T-cell (primary cell): ENCODE results near the gene DDX20. TPM values are rescaled to one million over a fixed set of nuclear protein-coding genes. Genes with fewer than 3 reads are reported as not detected.

Source experiments
- ATAC-seq, 4 experiments: fragments of 200-7000 bp in 3 of 4; fragments of 150-1000 bp in 1 of 4; cut with Tn5 transposase; replicated peaks in 1 of 4; 1 replicate in 3 of 4; 2 replicates in 1 of 4; pipeline ENCODE4 v1.10.0; 2021; ENCODE audit warnings: moderate library complexity in 3 of 4, mild to moderate bottlenecking in 2 of 4, moderate number of reproducible peaks in 1 of 4
- CTCF ChIA-PET, 2 donors: fragments of 300-600 bp; sonication (Branson Sonifier 250); formaldehyde crosslinking; loops; one replicate each; lab custom pipeline; 2022; ENCODE audit warnings: antibody characterized with exemption in 2 of 2; lab: Charles Lee
- POLR2A ChIA-PET, 2 donors: fragments of 300-600 bp; sonication (Branson Sonifier 250); formaldehyde crosslinking; loops; one replicate each; lab custom pipeline; 2022; ENCODE audit warnings: antibody characterized with exemption in 2 of 2; lab: Charles Lee
- DNase-seq, 35 experiments: peaks; one replicate each; pipeline versions ENCODE4 v3.0.0 to v3.0.0-alpha.2; 2013 to 2023
- H3K27ac ChIP-seq: one replicate; pipeline ENCODE4 v1.5.1; 2013; ENCODE audit warnings: low read length
- H3K27me3 ChIP-seq, 2 experiments: replicated peaks in 1 of 2; 1 replicate in 1 of 2; 2 replicates in 1 of 2; pipeline versions ENCODE4 v1.6.1 to v1.7.0; 2013; ENCODE audit warnings: low read length in 1 of 2, mixed read lengths in 1 of 2; ENCODE audit not compliant: control insufficient read depth in 2 of 2, insufficient read depth in 2 of 2; ENCODE audit errors: extremely low read depth in 1 of 2
- H3K36me3 ChIP-seq, 2 donors: 1 replicate in 1 of 2; 2 replicates in 1 of 2; pipeline versions ENCODE4 v1.6.1 to v1.7.0; 2013; ENCODE audit warnings: low read length in 1 of 2; ENCODE audit not compliant: control insufficient read depth in 2 of 2, insufficient read depth in 1 of 2; ENCODE audit errors: extremely low read depth in 1 of 2
- H3K4me1 ChIP-seq, 2 experiments: 1 replicate in 1 of 2; 2 replicates in 1 of 2; pipeline versions ENCODE4 v1.6.1 to v1.7.0; 2013; ENCODE audit warnings: low read length in 2 of 2, mixed read lengths in 1 of 2; ENCODE audit not compliant: insufficient read depth in 2 of 2, control insufficient read depth in 1 of 2; ENCODE audit errors: extremely low read depth in 1 of 2
- H3K4me3 ChIP-seq, 2 donors: 1 replicate in 1 of 2; 2 replicates in 1 of 2; pipeline versions ENCODE4 v1.5.1 to v1.7.0; 2013; ENCODE audit warnings: mild to moderate bottlenecking in 2 of 2, low read length in 1 of 2, moderate library complexity in 1 of 2; ENCODE audit not compliant: control insufficient read depth in 1 of 2; ENCODE audit errors: extremely low read depth in 1 of 2
- H3K9me3 ChIP-seq: 2 replicates; pipeline ENCODE4 v1.7.0; 2013
- H3K27ac Mint-ChIP-seq, 2 donors: one replicate each; pipeline ENCODE4 v1.8.0; 2020 to 2021; ENCODE audit warnings: mild to moderate bottlenecking in 2 of 2, mixed read lengths in 2 of 2
- H3K27me3 Mint-ChIP-seq, 2 donors: one replicate each; pipeline ENCODE4 v1.8.0; 2021 to 2022; ENCODE audit warnings: mixed read lengths in 2 of 2
- H3K36me3 Mint-ChIP-seq: one replicate; pipeline ENCODE4 v1.8.0; 2021; ENCODE audit warnings: mixed read lengths
- H3K4me1 Mint-ChIP-seq, 3 donors: one replicate each; pipeline ENCODE4 v1.8.0; 2020 to 2022; ENCODE audit warnings: mixed read lengths in 3 of 3, mild to moderate bottlenecking in 1 of 3
- H3K4me3 Mint-ChIP-seq, 3 donors: one replicate each; pipeline ENCODE4 v1.8.0; 2020 to 2022; ENCODE audit warnings: mild to moderate bottlenecking in 3 of 3, mixed read lengths in 3 of 3, moderate library complexity in 3 of 3
- H3K9me3 Mint-ChIP-seq, 3 donors: one replicate each; pipeline ENCODE4 v1.8.0; 2020 to 2022; ENCODE audit warnings: mixed read lengths in 3 of 3
- WGBS: methylation state at CpG from one replicate; pipeline ENCODE4 v1.1.5; 2013; ENCODE audit warnings: missing lambda C conversion rate; ENCODE audit not compliant: insufficient coverage; 5-methylcytosine and 5-hydroxymethylcytosine counted together
- total RNA-seq, 35 experiments: library from RNA in 6 of 35; stranded (reverse) in 6 of 35; fragments of 120-200 nt in 1 of 35; gene quantifications; one replicate each; pipeline versions ENCODE4 v1.2.1 to v1.2.4 and lab custom pipeline; 2013 to 2026

Gene DDX20
- total RNA-seq, 5 donors from 2014 or later (not counting 1 experiment from before 2014, with no cell fraction given) = 16.7 to 19.8 (median 17.5) TPM

- POLR2A ChIA-PET = interaction anchor here in 1 of 2 donors (0.5 kb wide), 1 partner anchor 101 kb away, joined by 3 read pairs; no protein-coding TSS in a partner anchor
- no peak overlapping the region for H3K4me3 Mint-ChIP-seq
- WGBS = 79% methylated on average over 13 of the region's 16 CpGs
- no peaks in the 10 kb centered on the region for H3K4me1 ChIP-seq
- H3K27ac ChIP-seq = no peak overlapping the region
- H3K36me3 ChIP-seq = no peaks in the 10 kb centered on the region
- H3K4me3 ChIP-seq = no peak overlapping the region
- no peaks in the 10 kb centered on the region for H3K4me1 Mint-ChIP-seq
- no peak for DNase-seq
- H3K27me3 ChIP-seq = peaks cover 0 to 19% of the 10 kb centered on the region in 2 experiments
- no peaks in the 10 kb centered on the region for H3K36me3 Mint-ChIP-seq
- H3K9me3 Mint-ChIP-seq = no peaks in the 10 kb centered on the region
- no peak for ATAC-seq
- CTCF ChIA-PET = no interaction called here
- H3K27me3 Mint-ChIP-seq = peaks cover 4 to 6% of the 10 kb centered on the region in 2 donors
- no peak overlapping the region for H3K27ac Mint-ChIP-seq
- H3K9me3 ChIP-seq = no peaks in the 10 kb centered on the region
These were observed 58.0 kb downstream of the DDX20 start for GRCh38 chr1:111813440-111814304.

- peaks cover 0 to 6% of the 10 kb centered on the region in 2 donors for H3K27me3 Mint-ChIP-seq
- ChIA-PET CTCF (no interaction called here), POLR2A (no interaction called here)
- DNase-seq = no peak
- no peaks in the 10 kb centered on the region for H3K4me1 Mint-ChIP-seq
- no peaks in the 10 kb centered on the region for H3K36me3 Mint-ChIP-seq
- Histone ChIP-seq H3K4me3 (no peak overlapping the region), H3K27ac (no peak overlapping the region), H3K36me3 (no peaks in the 10 kb centered on the region), H3K9me3 (no peaks in the 10 kb centered on the region), H3K4me1 (no peaks in the 10 kb centered on the region), H3K27me3 (peaks cover 0 to 19% of the 10 kb centered on the region in 2 experiments)
- no peak for ATAC-seq
- 82% methylated on average over 5 of the region's 9 CpGs for WGBS
- no peak overlapping the region for H3K27ac Mint-ChIP-seq
- no peaks in the 10 kb centered on the region for H3K9me3 Mint-ChIP-seq
- no peak overlapping the region for H3K4me3 Mint-ChIP-seq
These were observed 58.6 kb downstream of the DDX20 start for GRCh38 chr1:111814305-111814628.

DNA sequence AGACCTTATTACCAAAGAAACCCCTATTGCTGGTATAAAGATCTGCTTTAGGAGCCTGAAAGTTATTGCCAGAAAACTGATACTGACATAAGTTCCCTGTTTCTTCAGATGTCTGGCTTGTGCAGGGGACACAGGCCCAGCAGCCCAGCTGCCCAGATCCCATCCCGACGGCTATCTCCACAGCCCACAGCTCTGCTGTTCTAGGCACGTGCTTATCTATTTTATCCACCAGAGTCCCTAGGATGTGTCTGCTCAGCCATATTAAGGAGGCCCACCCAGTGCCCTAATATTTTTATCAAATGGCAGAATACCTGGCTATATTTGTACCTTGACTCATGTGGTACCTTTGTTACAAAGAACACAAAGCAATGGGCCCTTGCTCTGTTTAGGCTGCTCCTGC is 58.9 kb downstream of the DDX20 start:
- no peaks in the 10 kb centered on the region for H3K36me3 ChIP-seq
- POLR2A ChIA-PET = no interaction called here
- ATAC-seq (no peak), DNase-seq (no peak)
- H3K36me3 Mint-ChIP-seq = no peaks in the 10 kb centered on the region
- no peaks in the 10 kb centered on the region for H3K4me1 ChIP-seq
- peaks cover 0 to 19% of the 10 kb centered on the region in 2 experiments for H3K27me3 ChIP-seq
- no peaks in the 10 kb centered on the region for H3K9me3 ChIP-seq
- 91% methylated on average over 3 of the region's 3 CpGs for whole genome bisulfite sequencing
- no peak overlapping the region for H3K4me3 ChIP-seq
- H3K27ac Mint-ChIP-seq = no peak overlapping the region
- no peaks in the 10 kb centered on the region for H3K4me1 Mint-ChIP-seq
- no peak overlapping the region for H3K27ac ChIP-seq
- CTCF ChIA-PET = no interaction called here
- H3K27me3 Mint-ChIP-seq = peaks cover 0 to 6% of the 10 kb centered on the region in 2 donors
- H3K9me3 Mint-ChIP-seq = no peaks in the 10 kb centered on the region
- H3K4me3 Mint-ChIP-seq = no peak overlapping the region

Other genes with a start within 250 kb of the DDX20 start
- 100 to 1,000 TPM in 4 of 5 donors, 10 to 100 TPM in 1; 95.0 to 108 (median 103) TPM for gene RAP1A, start 136.1 kb upstream of the DDX20 start, total RNA-seq
- 1 to 10 TPM in 3 of 5 donors, not detected in 2; 1.2 to 2.7 (median 1.2) TPM for gene INKA2, start 16.5 kb upstream of the DDX20 start, total RNA-seq
- gene KCND3, start 233.8 kb downstream of the DDX20 start, total RNA-seq = not detected